Activated CD4-positive, alpha-beta T cell treated with anti-CD3 and anti-CD28 coated beads for 4 hours (primary cell): Measurements from ENCODE around the gene FBXO42.
"Not testable (repeated sequence)": the region's sequence is repeated elsewhere in the genome, so short reads cannot be mapped to it uniquely, and the experiment has no call there.

Experiments
- DNase-seq, 2 donors: peaks; one replicate each; pipeline ENCODE4 v3.0.0-alpha.2; 2020

Gene FBXO42

GRCh38 chr1:16258591-16259135 lies 93.6 kb downstream of the FBXO42 start:
- DNase-seq: no peak

DNA sequence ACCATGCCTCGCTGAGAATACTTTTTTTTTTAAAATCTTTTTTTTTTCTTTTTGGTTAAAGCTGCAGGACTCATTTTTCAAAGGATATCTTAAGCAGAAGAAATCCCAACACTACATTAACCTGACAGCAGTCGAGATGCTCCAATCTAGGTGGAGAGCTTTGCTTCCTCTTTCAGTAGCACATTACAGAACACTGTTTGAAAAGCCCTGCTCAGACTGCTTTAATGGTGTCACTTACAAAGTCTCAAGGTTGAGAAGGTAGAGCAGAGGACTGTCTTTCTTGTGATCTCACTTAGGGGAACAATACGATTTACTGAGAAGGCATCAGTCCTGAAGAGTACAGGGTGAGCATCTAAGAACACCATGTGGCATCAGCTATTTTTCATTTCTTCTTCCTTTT lies 94.3 kb downstream of the FBXO42 start:
- no peak for DNase-seq

DNA sequence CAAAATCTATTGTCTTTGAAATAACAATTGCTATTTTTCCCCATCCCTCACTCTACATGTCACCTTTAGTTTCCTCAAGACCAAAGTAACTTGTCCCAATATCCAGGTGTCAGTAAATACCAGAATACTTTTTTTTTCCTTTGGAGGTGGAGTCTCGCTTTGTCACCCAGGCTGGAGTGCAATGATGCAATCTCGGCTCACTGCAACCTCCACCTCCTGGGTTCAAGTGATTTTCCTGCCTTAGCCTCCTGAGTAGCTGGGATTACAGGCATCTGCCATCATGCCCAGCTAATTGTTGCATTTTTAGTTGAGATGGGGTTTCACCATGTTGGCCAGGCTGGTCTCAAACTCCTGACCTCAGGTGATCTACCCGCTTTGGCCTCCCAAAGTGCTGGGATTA lies 94.7 kb downstream of the FBXO42 start:
- DNase-seq: not testable (repeated sequence)

GRCh38 chr1:16256478-16256877 lies 95.8 kb downstream of the FBXO42 start:
- DNase-seq: no peak

GRCh38 chr1:16254263-16254928 lies 97.9 kb downstream of the FBXO42 start:
- no peak for DNase-seq

- no peak for DNase-seq
Measured at GRCh38 chr1:16253332-16253922, 98.9 kb downstream of the FBXO42 start.

DNA sequence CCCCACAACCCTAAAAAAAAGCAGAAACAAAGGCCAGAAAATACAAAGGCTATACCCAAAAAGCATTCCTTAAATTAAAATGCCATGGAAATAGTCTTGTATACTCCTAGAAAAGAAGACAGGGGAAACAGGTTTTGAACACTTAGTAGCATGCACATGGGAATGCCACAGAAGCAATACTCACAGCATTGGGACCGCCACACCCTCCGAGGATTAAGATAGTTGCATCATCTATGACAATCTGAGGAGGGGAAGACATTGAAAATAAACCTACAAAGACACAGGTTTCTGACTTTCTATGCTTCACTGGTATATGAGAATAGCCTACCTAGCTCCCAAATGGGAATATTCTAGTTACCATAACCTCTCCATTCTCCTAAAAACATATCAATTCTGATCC lies 99.4 kb downstream of the FBXO42 start:
- no peak for DNase-seq

DNA sequence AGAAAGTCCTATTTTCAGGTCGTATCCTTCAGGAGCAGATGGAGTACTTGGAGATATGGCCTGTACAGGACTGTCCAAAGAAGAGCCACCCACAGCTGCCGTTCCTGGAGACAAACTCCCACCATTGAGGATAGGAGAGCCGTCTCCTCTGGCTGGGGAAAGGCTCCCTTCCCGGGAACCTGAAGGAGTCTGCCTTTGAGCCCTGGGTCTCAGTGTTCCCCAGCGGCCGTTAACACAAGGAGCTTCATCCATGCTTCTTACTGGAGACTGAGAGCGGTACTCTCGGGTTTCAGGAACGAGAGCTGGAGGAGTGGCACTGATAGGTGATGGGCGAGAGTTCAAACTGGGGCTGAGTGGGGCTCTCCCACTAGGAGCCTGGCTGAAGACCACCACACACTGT lies 100.9 kb downstream of the FBXO42 start:
- DNase-seq: no peak

- no peak for DNase-seq
Measured at GRCh38 chr1:16250524-16251251, 101.6 kb downstream of the FBXO42 start.

- no peak for DNase-seq
Measured at GRCh38 chr1:16249596-16250241, 102.6 kb downstream of the FBXO42 start.

DNA sequence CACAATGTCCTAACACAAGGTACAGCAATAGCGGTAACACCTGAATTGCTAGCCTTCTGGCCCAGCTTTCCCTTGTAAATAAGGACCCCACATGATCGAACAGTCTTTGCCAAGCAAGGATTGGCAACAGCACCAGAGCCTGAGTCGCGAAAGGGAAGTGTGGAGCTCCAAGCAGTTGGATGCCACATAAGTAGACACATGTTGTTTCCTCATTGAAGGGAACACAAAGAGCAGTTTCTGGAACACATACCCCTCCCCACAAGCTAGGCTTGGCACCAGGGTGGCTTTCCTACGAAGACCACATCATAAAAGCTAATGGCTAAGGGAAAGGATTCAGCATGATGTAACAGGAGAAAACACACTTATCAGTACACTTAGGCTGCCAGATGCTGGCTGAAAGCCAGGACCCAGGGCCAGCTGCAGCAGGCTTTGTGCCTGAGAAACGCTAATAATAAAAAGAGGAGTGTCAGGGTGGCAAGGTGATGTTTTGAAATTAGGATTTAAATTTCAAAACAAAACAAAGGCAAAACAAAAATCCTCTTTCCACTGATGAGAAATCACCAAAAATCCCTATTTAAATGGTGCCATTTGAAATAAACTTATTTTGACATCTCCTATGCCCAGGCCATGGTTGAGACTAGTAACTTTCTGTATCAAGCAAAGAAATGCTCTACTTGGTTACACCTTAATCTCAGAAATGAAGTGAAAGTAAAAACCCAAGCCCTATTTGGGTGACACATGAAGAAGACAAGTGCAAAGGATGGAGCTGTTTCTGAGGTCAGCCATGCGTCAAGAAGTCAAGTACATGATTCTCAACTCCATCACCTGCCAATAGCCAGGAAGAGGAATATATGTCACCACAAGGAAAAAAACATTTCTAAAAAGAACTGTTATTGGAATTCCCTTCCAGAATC lies 103.4 kb downstream of the FBXO42 start:
- no peak for DNase-seq

GRCh38 chr1:16248007-16248436 lies 104.3 kb downstream of the FBXO42 start:
- DNase-seq: no peak

DNA sequence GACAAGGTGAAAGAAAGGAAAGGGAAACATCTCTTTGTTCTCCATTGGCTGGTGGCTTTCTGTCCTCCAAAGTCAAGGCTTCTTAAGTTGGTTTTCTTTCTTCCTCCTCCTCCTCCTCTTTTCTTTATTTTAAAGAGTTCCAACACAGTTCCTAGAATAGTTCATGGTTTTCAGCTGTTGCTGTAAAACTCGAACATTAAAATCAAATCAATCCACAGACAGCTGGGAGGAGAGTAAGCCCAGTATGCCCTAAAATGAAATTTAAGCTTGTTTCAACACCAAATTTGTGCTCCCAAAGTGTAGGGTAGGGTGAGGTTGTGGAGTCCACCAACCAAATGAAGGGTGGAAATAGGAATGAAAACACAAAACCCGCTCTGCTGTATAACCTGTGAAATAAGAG lies 104.8 kb downstream of the FBXO42 start:
- no peak for DNase-seq

GRCh38 chr1:16246961-16247360 lies 105.3 kb downstream of the FBXO42 start:
- DNase-seq: no peak

- not testable (repeated sequence) for DNase-seq
Measured at GRCh38 chr1:16246239-16246638, 106.0 kb downstream of the FBXO42 start.

- no peak for DNase-seq
Measured at GRCh38 chr1:16245476-16246196, 106.6 kb downstream of the FBXO42 start.

DNA sequence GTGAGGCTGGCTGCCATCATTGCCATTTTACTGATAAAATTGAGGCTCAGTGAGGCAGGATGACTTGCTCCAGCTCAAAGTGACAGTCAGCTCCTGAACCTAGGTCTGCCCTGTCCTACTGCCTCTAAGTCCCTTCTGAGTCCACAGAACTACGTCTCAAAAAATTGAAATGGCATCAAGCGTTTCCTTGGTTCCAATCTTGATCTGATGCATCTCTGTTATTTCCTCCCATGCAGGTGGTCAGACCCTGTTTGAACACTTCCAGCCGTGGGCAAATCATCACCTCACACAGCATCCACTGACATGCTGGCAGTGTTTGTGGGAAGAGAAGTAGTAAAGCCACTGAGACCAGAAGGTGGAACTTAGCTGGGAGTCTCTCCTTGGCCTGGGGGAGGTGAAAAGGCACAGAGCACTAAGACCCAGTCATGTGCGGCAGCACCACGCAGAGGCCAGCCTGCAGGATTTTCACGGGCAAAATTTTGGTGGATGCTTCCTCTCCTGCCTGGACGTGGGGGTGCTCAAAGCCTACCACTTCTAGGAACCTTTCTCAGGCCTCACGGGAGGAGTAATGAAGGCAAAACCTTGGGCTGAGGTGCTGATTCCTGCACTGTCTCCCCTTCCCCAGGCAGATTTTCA lies 107.5 kb downstream of the FBXO42 start:
- DNase-seq: no peak

DNA sequence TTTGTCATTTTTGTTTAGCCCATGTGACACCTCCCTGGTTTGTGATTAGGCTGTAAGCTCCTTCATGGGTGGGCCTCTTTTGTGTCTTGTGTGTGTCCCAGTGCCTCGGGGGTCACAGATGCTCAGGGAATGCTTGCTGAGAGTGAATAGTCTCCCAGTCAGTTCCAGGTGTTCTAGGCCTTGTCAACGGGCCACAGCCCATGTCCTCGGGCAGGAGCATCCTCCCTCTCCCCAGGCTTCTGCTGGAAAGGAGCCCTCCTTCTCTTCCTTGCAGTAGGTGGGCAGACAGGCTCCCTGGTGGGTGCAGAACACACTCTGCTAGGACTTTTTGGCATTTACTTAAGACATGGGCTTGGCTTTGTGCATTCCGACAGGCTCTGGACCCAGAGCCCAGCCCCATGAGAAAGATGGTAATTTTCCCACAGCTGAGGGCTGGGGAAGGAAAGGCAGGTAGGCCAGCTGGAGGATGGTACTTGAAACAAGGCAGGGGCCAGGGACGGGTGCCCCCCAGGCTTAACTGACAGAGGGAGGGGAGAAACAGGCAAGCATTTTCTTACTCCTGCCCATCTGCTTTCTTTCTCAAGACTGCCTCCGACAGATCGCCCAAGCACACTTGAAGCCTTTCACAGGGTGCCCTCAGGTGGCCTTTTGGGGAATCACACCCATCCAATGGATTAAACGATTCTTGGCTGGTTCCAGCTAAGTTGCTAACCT lies 108.2 kb downstream of the FBXO42 start:
- DNase-seq: peak; percentile 67 to 76

DNA sequence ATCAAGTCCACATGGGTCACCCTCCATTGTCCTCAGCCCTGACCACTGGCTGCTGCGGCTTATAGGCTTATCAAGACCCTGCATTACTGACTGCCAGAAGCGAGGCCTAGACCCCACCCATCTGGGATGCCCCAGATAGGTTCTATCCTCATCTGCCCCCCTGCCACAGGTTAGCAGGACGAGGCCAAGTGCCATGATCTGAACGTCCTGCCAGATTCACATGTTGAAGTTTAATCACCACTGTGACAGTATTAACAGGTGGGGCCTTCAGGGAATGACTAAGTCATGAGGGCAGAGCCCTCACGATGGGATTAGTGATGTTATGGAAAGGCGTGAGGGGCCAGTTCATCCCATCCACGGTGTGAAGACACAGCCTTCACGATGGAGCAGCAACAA lies 109.1 kb downstream of the FBXO42 start:
- DNase-seq: no peak

- DNase-seq: no peak
Measured at GRCh38 chr1:16242556-16243214, 109.6 kb downstream of the FBXO42 start.
